Smooth muscle cell (in vitro differentiated cells): Measurements from ENCODE around the gene ATM. TPM values are rescaled to one million over a fixed set of nuclear protein-coding genes. Genes with fewer than 3 reads are reported as not detected.

Experiments
- DNase-seq: peaks from one replicate; lab custom pipeline; 2025; ENCODE audit not compliant: unreplicated experiment; lab: John Stamatoyannopoulos, UW
- H2AFZ ChIP-seq: fragments of 200-600 bp; sonication (generic); 2 replicates; pipeline ENCODE4 v1.6.0; 2016; ENCODE audit warnings: antibody characterized with exemption, low read depth, mild to moderate bottlenecking
- H3F3A ChIP-seq: fragments of 200-600 bp; sonication (generic); 2 replicates; pipeline ENCODE4 v1.6.0; 2017; ENCODE audit warnings: antibody characterized with exemption, low read depth
- H3K27ac ChIP-seq: fragments of 200-600 bp; sonication (generic); 2 replicates; pipeline ENCODE4 v1.5.1; 2016; ENCODE audit warnings: low read depth, mild to moderate bottlenecking
- H3K27me3 ChIP-seq: fragments of 200-600 bp; sonication (generic); 2 replicates; pipeline ENCODE4 v1.6.1; 2016; ENCODE audit warnings: low read depth, mild to moderate bottlenecking
- H3K36me3 ChIP-seq: fragments of 200-600 bp; sonication (generic); 2 replicates; pipeline ENCODE4 v1.5.1; 2016; ENCODE audit warnings: low read depth
- H3K4me1 ChIP-seq: fragments of 200-600 bp; sonication (generic); 2 replicates; pipeline ENCODE4 v1.5.1; 2016; ENCODE audit warnings: low read depth
- H3K4me2 ChIP-seq: fragments of 200-600 bp; sonication (generic); 2 replicates; pipeline ENCODE4 v1.6.0; 2016; ENCODE audit warnings: mild to moderate bottlenecking
- H3K4me3 ChIP-seq: fragments of 200-600 bp; sonication (generic); 2 replicates; pipeline ENCODE4 v1.5.1; 2016; ENCODE audit warnings: mild to moderate bottlenecking
- H3K79me2 ChIP-seq: fragments of 200-600 bp; sonication (generic); 2 replicates; pipeline ENCODE4 v1.6.0; 2016; ENCODE audit warnings: low read depth, mild to moderate bottlenecking
- H3K9ac ChIP-seq: fragments of 200-600 bp; sonication (generic); 2 replicates; pipeline ENCODE4 v1.6.0; 2016; ENCODE audit warnings: low read depth
- H3K9me3 ChIP-seq: fragments of 200-600 bp; sonication (generic); replicated peaks from 2 replicates; pipeline ENCODE4 v1.5.1; 2016; ENCODE audit warnings: low read depth
- H4K20me1 ChIP-seq: fragments of 200-600 bp; sonication (generic); 2 replicates; pipeline ENCODE4 v1.6.0; 2016; ENCODE audit warnings: low read depth
- CTCF ChIP-seq: fragments of 200-600 bp; sonication (generic); IDR thresholded peaks from 2 replicates; pipeline ENCODE4 v1.5.1; 2017; ENCODE audit warnings: borderline replicate concordance, mild to moderate bottlenecking, antibody characterized with exemption; ENCODE audit not compliant: insufficient read depth, poor library complexity, severe bottlenecking
- WGBS: methylation state at CpG from one replicate; pipeline ENCODE4 v1.1.7; 2016; ENCODE audit warnings: low lambda C conversion rate; 5-methylcytosine and 5-hydroxymethylcytosine counted together
- polyA plus RNA-seq: library from polyadenylated mRNA; unstranded; fragments of >200 nt; fragmentation: Nextera tagmentation; extraction: Ambion mirVana; gene quantifications from 2 replicates; pipeline ENCODE4 v1.2.1, GENCODE V29; 2016
- total RNA-seq: library from RNA; depleted of rRNA; stranded (reverse); fragments of >200 nt; gene quantifications from 2 replicates; pipeline ENCODE4 v1.2.3, GENCODE V29; 2014

ATM gene
- total and polyA plus RNA-seq, 2 experiments from 2014 or later: 7.6 to 64.6 TPM

- Histone ChIP-seq H3K9ac (no peak overlapping the region), H3K79me2 (peaks cover 38% of the 10 kb centered on the region)
- WGBS: 95% methylated on average over 6 of the region's 6 CpGs
Observed at GRCh38 chr11:108206171-108206570, 16.7 kb upstream of the ATM start.

GRCh38 chr11:108206969-108207682 lies 15.7 kb upstream of the ATM start:
- no peak for TF ChIP-seq CTCF
- H3K4me3 ChIP-seq: no peak overlapping the region
- no peak overlapping the region for H3K27ac ChIP-seq
- DNase-seq: no peak
- peaks cover 4% of the 10 kb centered on the region for H3K36me3 ChIP-seq
- no peaks in the 10 kb centered on the region for H3K4me1 ChIP-seq
- peaks cover 8% of the 10 kb centered on the region for H4K20me1 ChIP-seq
- no peak overlapping the region for H3K4me2 ChIP-seq
- no peaks in the 10 kb centered on the region for H3K27me3 ChIP-seq
- WGBS: 98% methylated on average over 8 of the region's 8 CpGs
- no peak overlapping the region for H2AFZ ChIP-seq
- no peak overlapping the region for H3K9ac ChIP-seq
- H3K9me3 ChIP-seq: no peaks in the 10 kb centered on the region
- no peaks in the 10 kb centered on the region for H3F3A ChIP-seq
- peaks cover 40% of the 10 kb centered on the region for H3K79me2 ChIP-seq

More at GRCh38 chr11:108206171-108206570, 16.7 kb upstream of the ATM start:
- Histone ChIP-seq H3K9me3 (no peaks in the 10 kb centered on the region), H2AFZ (no peak overlapping the region), H3F3A (no peaks in the 10 kb centered on the region), H3K4me2 (no peak overlapping the region), H3K27me3 (no peaks in the 10 kb centered on the region), H3K4me3 (no peak overlapping the region), H4K20me1 (peaks cover 8% of the 10 kb centered on the region), H3K36me3 (no peaks in the 10 kb centered on the region), H3K4me1 (no peaks in the 10 kb centered on the region), H3K27ac (no peak overlapping the region)
- no peak for DNase-seq
- TF ChIP-seq CTCF: no peak

DNA sequence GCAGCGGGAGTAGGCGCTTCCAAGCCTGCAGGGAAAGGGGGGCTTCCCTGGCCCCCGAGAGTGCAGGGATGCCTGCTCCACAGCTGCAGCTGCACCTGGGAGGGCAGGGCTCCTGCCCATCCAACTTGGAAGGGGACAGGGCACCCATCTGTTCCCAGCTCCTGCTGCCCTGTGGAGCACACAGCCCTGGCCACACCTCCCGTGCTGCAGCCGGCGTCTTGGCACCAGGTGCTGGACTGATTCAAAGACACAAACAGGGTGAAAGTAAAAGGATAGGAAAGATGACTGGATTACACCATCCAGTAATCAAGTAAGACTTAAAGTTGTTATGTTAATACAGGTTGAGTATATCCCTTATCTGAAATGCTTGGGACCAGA lies 15.2 kb upstream of the ATM start:
- 98% methylated on average over 6 of the region's 6 CpGs for WGBS
- DNase-seq: no peak
- Histone ChIP-seq H3K4me1 (no peaks in the 10 kb centered on the region), H3K9me3 (no peaks in the 10 kb centered on the region), H3K4me3 (no peak overlapping the region), H4K20me1 (peaks cover 8% of the 10 kb centered on the region), H3F3A (no peaks in the 10 kb centered on the region), H3K9ac (no peak overlapping the region), H3K79me2 (peaks cover 40% of the 10 kb centered on the region), H3K27ac (no peak overlapping the region), H2AFZ (no peak overlapping the region), H3K4me2 (no peak overlapping the region), H3K27me3 (no peaks in the 10 kb centered on the region), H3K36me3 (peaks cover 4% of the 10 kb centered on the region)
- TF ChIP-seq CTCF: no peak

GRCh38 chr11:108210441-108210840 lies 12.4 kb upstream of the ATM start:
- Histone ChIP-seq H3K9ac (no peak overlapping the region), H3F3A (no peaks in the 10 kb centered on the region), H3K4me2 (no peak overlapping the region), H3K9me3 (no peaks in the 10 kb centered on the region), H3K27ac (no peak overlapping the region), H3K4me1 (no peaks in the 10 kb centered on the region), H3K36me3 (peaks cover 4% of the 10 kb centered on the region), H3K27me3 (no peaks in the 10 kb centered on the region), H2AFZ (no peak overlapping the region), H3K4me3 (no peak overlapping the region), H4K20me1 (peaks cover 19% of the 10 kb centered on the region), H3K79me2 (peaks cover 54% of the 10 kb centered on the region)
- no peak for TF ChIP-seq CTCF
- 100% methylated on average over 1 of the region's 1 CpG for WGBS
- DNase-seq: no peak
